Measurements from ENCODE around the gene TEX264.

GRCh38 chr3:51704511-51704950 is 33.5 kb downstream of the TEX264 start:
- TF ChIP-seq, protein P1, sequence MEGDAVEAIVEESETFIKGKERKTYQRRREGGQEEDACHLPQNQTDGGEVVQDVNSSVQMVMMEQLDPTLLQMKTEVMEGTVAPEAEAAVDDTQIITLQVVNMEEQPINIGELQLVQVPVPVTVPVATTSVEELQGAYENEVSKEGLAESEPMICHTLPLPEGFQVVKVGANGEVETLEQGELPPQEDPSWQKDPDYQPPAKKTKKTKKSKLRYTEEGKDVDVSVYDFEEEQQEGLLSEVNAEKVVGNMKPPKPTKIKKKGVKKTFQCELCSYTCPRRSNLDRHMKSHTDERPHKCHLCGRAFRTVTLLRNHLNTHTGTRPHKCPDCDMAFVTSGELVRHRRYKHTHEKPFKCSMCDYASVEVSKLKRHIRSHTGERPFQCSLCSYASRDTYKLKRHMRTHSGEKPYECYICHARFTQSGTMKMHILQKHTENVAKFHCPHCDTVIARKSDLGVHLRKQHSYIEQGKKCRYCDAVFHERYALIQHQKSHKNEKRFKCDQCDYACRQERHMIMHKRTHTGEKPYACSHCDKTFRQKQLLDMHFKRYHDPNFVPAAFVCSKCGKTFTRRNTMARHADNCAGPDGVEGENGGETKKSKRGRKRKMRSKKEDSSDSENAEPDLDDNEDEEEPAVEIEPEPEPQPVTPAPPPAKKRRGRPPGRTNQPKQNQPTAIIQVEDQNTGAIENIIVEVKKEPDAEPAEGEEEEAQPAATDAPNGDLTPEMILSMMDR (IDR thresholded peaks at IDR 0.05), result no peak
- TF ChIP-seq EZH2phosphoT487 (IDR thresholded peaks at IDR 0.05), result no peak
- TF ChIP-seq EZH2 (IDR thresholded peaks at IDR 0.05), result no peak

All from neural progenitor cell (in vitro differentiated cells).